Measurements from ENCODE around the gene NXPH2.

GRCh38 chr2:138814123-138814898 lies 34.1 kb upstream of the NXPH2 start:
- TF ChIP-seq CTCF (IDR thresholded peaks at IDR 0.05) (no peak), ZNF121 (CRISPR knock-in tag; IDR thresholded peaks at IDR 0.05) (no peak), ESRRA (CRISPR knock-in tag; IDR thresholded peaks at IDR 0.05; ENCODE audit: borderline replicate concordance) (no peak), IRF2 (CRISPR knock-in tag; IDR thresholded peaks at IDR 0.05; ENCODE audit: borderline replicate concordance, low read depth) (no peak), NR2C2 (CRISPR knock-in tag; IDR thresholded peaks at IDR 0.05) (no peak), E2F4 (CRISPR knock-in tag; IDR thresholded peaks at IDR 0.05; ENCODE audit: borderline replicate concordance, low read depth) (no peak), MXD4 (CRISPR knock-in tag; IDR thresholded peaks at IDR 0.05; ENCODE audit: borderline replicate concordance) (no peak), ATF3 (CRISPR knock-in tag; conservative IDR thresholded peaks at IDR 0.05) (no peak), ZBTB43 (CRISPR knock-in tag; IDR thresholded peaks at IDR 0.05) (no peak)

Measured in WTC11 (cell line).